GM19240 (cell line): ENCODE measurements around the gene GREB1L.
"Not testable (repeated sequence)": the region's sequence is repeated elsewhere in the genome, so short reads cannot be mapped to it uniquely, and the experiment has no call there.

Source experiments
- DNase-seq: peaks from one replicate; pipeline ENCODE4 v3.0.0; 2011; ENCODE audit warnings: low spot score; ENCODE audit not compliant: insufficient read length

Gene GREB1L

GRCh38 chr18:21363348-21363747 is 121.3 kb downstream of the GREB1L start:
- no peak for DNase-seq

GRCh38 chr18:21364471-21364870 is 122.4 kb downstream of the GREB1L start:
- DNase-seq, result no peak

- DNase-seq, result no peak
Measured at GRCh38 chr18:21366896-21367295, 124.9 kb downstream of the GREB1L start.

- no peak for DNase-seq
Measured at GRCh38 chr18:21369146-21369545, 127.1 kb downstream of the GREB1L start.

- not testable (repeated sequence) for DNase-seq
Measured at GRCh38 chr18:21369597-21369996, 127.6 kb downstream of the GREB1L start.

GRCh38 chr18:21383031-21383430 is 141.0 kb downstream of the GREB1L start:
- DNase-seq, result no peak

GRCh38 chr18:21386523-21387240 is 144.7 kb downstream of the GREB1L start:
- DNase-seq, result no peak

- DNase-seq, result no peak
Measured at GRCh38 chr18:21387886-21388285, 145.9 kb downstream of the GREB1L start.

- DNase-seq, result no peak
Measured at GRCh38 chr18:21389283-21389682, 147.3 kb downstream of the GREB1L start.

GRCh38 chr18:21389903-21390302 is 147.9 kb downstream of the GREB1L start:
- DNase-seq, result no peak

- DNase-seq, result no peak
Measured at GRCh38 chr18:21391074-21391673, 149.1 kb downstream of the GREB1L start.

GRCh38 chr18:21393986-21394385 is 152.0 kb downstream of the GREB1L start:
- DNase-seq, result no peak

GRCh38 chr18:21398121-21398520 is 156.1 kb downstream of the GREB1L start:
- DNase-seq, result no peak

- DNase-seq, result no peak
Measured at GRCh38 chr18:21402272-21402671, 160.2 kb downstream of the GREB1L start.

GRCh38 chr18:21404426-21404825 is 162.4 kb downstream of the GREB1L start:
- DNase-seq, result no peak

- DNase-seq, result no peak
Measured at GRCh38 chr18:21406116-21406515, 164.1 kb downstream of the GREB1L start.

GRCh38 chr18:21408681-21409080 is 166.6 kb downstream of the GREB1L start:
- no peak for DNase-seq

GRCh38 chr18:21433436-21433835 is 191.4 kb downstream of the GREB1L start:
- DNase-seq, result no peak

GRCh38 chr18:21439431-21439846 is 197.4 kb downstream of the GREB1L start:
- no peak for DNase-seq

- DNase-seq, result no peak
Measured at GRCh38 chr18:21441670-21442069, 199.6 kb downstream of the GREB1L start.

GRCh38 chr18:21443776-21444464 is 201.9 kb downstream of the GREB1L start:
- no peak for DNase-seq

- no peak for DNase-seq
Measured at GRCh38 chr18:21444465-21445212, 202.6 kb downstream of the GREB1L start.
